Measurements from ENCODE around the gene PTPRB. TPM values are rescaled to one million over a fixed set of nuclear protein-coding genes. Genes with fewer than 3 reads are reported as not detected.

PTPRB gene
- total and polyA plus RNA-seq, 2 of the 8 experiments (the other 6 are each of a cell fraction or from before 2014, with no cell fraction given), result 0.36 to 0.58 TPM

GRCh38 chr12:70661466-70662161, 24.4 kb upstream of the PTPRB start:
- ChIA-PET POLR2A (ENCODE audit: partially characterized antibody) (interaction anchor here (0.8 kb wide), 1 partner anchor 322 kb away, joined by 3 read pairs; no protein-coding TSS in a partner anchor), CTCF (ENCODE audit: partially characterized antibody) (interaction anchor here (1.2 kb wide), 1 partner anchor 11 kb away, joined by 3 read pairs; no protein-coding TSS in a partner anchor)
- H3K27me3 ChIP-seq (replicated peaks in 1 of 4; ENCODE audit: control insufficient read depth in 3 of 4, extremely low read depth in 1 of 4, insufficient read depth in 3 of 4, low read length in 3 of 4), result no peaks in the 10 kb centered on the region
- no peak overlapping the region for H2BK5ac ChIP-seq (ENCODE audit: low read depth, low read length)
- H3K9ac ChIP-seq (replicated peaks in 1 of 4; ENCODE audit: extremely low read depth in 1 of 4, low read depth in 3 of 4, low read length in 3 of 4), result no peak overlapping the region
- no peak overlapping the region for H2BK12ac ChIP-seq (ENCODE audit: low read depth, low read length)
- FAIRE-seq, result no peak
- DNase-seq (ENCODE audit: low read depth in 1 of 2, low spot score in 2 of 2), result no peak
- peak overlapping the region; percentile 82 for H4K91ac ChIP-seq (replicated peaks; ENCODE audit: insufficient read length, low read length)
- H2BK120ac ChIP-seq (replicated peaks; ENCODE audit: low read depth, low read length), result no peak overlapping the region
- no peak overlapping the region for H3K14ac ChIP-seq (ENCODE audit: insufficient read length)
- no peaks in the 10 kb centered on the region for H3K9me3 ChIP-seq (ENCODE audit: insufficient read depth in 2 of 2, low read depth in 1 of 2, low read length in 1 of 2)
- H4K5ac ChIP-seq (ENCODE audit: insufficient read length, low read depth, low read length), result no peak overlapping the region
- no peak overlapping the region for H3K4me2 ChIP-seq (ENCODE audit: insufficient read depth in 1 of 2, low read depth in 2 of 2, low read length in 2 of 2)
- H3K56ac ChIP-seq (replicated peaks; ENCODE audit: insufficient read length, low read depth, low read length), result no peak overlapping the region
- 84% methylated on average over 8 of the region's 8 CpGs; no CpG with 5 or more reads in 1 of the 2 experiments for WGBS, 2 experiments (ENCODE audit: extremely low coverage in 1 of 2, insufficient coverage in 1 of 2, insufficient read length in 1 of 2, insufficient replicate concordance in 2 of 2, low coverage in 1 of 2, low lambda C conversion rate in 2 of 2, missing lambda C conversion rate in 1 of 2)
- peak overlapping the region; percentile 26; the same call in 1 of the 2 replicates for H2AFZ ChIP-seq (ENCODE audit: low read length)
- H2AK5ac ChIP-seq (ENCODE audit: low read depth, low read length), result no peak overlapping the region
- 0 out of 2 replicates have a peak overlapping the region, but pooled peaks have one; percentile 24 for H2BK20ac ChIP-seq (ENCODE audit: low read length)
- no peaks in the 10 kb centered on the region for H3K36me3 ChIP-seq (ENCODE audit: control insufficient read depth in 2 of 4, insufficient read depth in 4 of 4, low read length in 3 of 4)
- no peak overlapping the region for H3K4ac ChIP-seq (replicated peaks; ENCODE audit: insufficient read length, low read depth, low read length)
- no peaks in the 10 kb centered on the region for H3K23me2 ChIP-seq (ENCODE audit: low read depth, low read length)
- H4K8ac ChIP-seq (ENCODE audit: extremely low read depth, insufficient read depth, low read length), result no peak overlapping the region
- no peaks in the 10 kb centered on the region for H4K20me1 ChIP-seq (replicated peaks in 1 of 2; ENCODE audit: control insufficient read depth in 1 of 2, insufficient read depth in 2 of 2, low read length in 2 of 2)
- H3K79me2 ChIP-seq (ENCODE audit: control insufficient read depth in 1 of 2, insufficient read depth in 2 of 2, low read length in 2 of 2), result no peaks in the 10 kb centered on the region
- H3K18ac ChIP-seq (ENCODE audit: extremely low read depth, low read length), result no peak overlapping the region
- H3K4me1 ChIP-seq (replicated peaks in 1 of 4; ENCODE audit: control insufficient read depth in 3 of 4, insufficient read depth in 4 of 4, low read length in 3 of 4), result peaks cover 0 to 8% (median 7%) of the 10 kb centered on the region in 4 experiments; a peak in 5 of 7 replicates
- no peak overlapping the region for H3K4me3 ChIP-seq (ENCODE audit: extremely low read depth in 1 of 4, insufficient read depth in 2 of 4, low read depth in 3 of 4, low read length in 4 of 4)
- H3K23ac ChIP-seq (ENCODE audit: insufficient read length), result no peak overlapping the region
- H2BK15ac ChIP-seq (ENCODE audit: low read length), result no peak overlapping the region
- H3K79me1 ChIP-seq (ENCODE audit: low read depth, low read length), result no peaks in the 10 kb centered on the region
- no peak overlapping the region for H3K27ac ChIP-seq (ENCODE audit: low read depth, low read length)

Measured in H1 (cell line).